ENCODE results near the gene PEAK1. TPM values are rescaled to one million over a fixed set of nuclear protein-coding genes. Genes with fewer than 3 reads are reported as not detected.
"Not testable (repeated sequence)": the region's sequence is repeated elsewhere in the genome, so short reads cannot be mapped to it uniquely, and the experiment has no call there.

PEAK1 gene
- total RNA-seq, 2 donors from 2014 or later = 16.2 to 16.6 TPM

GRCh38 chr15:77292969-77293558 lies 126.8 kb downstream of the PEAK1 start:
- no peaks in the 10 kb centered on the region for H3K36me3 Mint-ChIP-seq (ENCODE audit: low read depth)
- no peak overlapping the region for H3K27ac Mint-ChIP-seq
- ATAC-seq (replicated peaks) = no peak
- no peak overlapping the region for H3K4me3 Mint-ChIP-seq
- H3K4me1 Mint-ChIP-seq = no peaks in the 10 kb centered on the region
- no peaks in the 10 kb centered on the region for H3K9me3 Mint-ChIP-seq
- H3K27me3 Mint-ChIP-seq = no peaks in the 10 kb centered on the region

DNA sequence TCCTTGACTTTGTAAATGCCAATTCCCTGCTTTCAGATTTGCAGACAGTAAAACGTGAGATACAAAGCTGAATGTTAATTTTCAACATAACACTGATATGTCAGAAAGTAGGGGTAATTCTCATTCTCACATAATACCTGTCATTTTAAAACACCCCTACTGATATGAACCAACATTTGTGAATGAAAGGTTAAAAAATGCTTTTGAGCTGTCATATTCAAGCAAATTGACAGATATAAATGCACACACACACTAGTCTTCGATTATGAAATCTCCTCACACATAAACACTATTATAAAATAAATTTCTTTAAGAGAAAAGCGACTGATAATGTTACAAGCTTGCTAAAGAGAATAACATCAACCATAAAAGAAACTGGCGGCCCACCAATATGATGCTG lies 128.8 kb downstream of the PEAK1 start:
- H3K36me3 Mint-ChIP-seq (ENCODE audit: low read depth) = no peaks in the 10 kb centered on the region
- no peak overlapping the region for H3K27ac Mint-ChIP-seq
- H3K4me1 Mint-ChIP-seq = no peaks in the 10 kb centered on the region
- ATAC-seq (replicated peaks) = no peak
- H3K9me3 Mint-ChIP-seq = no peaks in the 10 kb centered on the region
- no peak overlapping the region for H3K4me3 Mint-ChIP-seq
- no peaks in the 10 kb centered on the region for H3K27me3 Mint-ChIP-seq

- no peak overlapping the region for H3K4me3 Mint-ChIP-seq
- no peaks in the 10 kb centered on the region for H3K36me3 Mint-ChIP-seq (ENCODE audit: low read depth)
- H3K9me3 Mint-ChIP-seq = no peaks in the 10 kb centered on the region
- no peak overlapping the region for H3K27ac Mint-ChIP-seq
- H3K4me1 Mint-ChIP-seq = no peaks in the 10 kb centered on the region
- no peaks in the 10 kb centered on the region for H3K27me3 Mint-ChIP-seq
- ATAC-seq (replicated peaks) = no peak
Observed at GRCh38 chr15:77287385-77287784, 132.5 kb downstream of the PEAK1 start.

DNA sequence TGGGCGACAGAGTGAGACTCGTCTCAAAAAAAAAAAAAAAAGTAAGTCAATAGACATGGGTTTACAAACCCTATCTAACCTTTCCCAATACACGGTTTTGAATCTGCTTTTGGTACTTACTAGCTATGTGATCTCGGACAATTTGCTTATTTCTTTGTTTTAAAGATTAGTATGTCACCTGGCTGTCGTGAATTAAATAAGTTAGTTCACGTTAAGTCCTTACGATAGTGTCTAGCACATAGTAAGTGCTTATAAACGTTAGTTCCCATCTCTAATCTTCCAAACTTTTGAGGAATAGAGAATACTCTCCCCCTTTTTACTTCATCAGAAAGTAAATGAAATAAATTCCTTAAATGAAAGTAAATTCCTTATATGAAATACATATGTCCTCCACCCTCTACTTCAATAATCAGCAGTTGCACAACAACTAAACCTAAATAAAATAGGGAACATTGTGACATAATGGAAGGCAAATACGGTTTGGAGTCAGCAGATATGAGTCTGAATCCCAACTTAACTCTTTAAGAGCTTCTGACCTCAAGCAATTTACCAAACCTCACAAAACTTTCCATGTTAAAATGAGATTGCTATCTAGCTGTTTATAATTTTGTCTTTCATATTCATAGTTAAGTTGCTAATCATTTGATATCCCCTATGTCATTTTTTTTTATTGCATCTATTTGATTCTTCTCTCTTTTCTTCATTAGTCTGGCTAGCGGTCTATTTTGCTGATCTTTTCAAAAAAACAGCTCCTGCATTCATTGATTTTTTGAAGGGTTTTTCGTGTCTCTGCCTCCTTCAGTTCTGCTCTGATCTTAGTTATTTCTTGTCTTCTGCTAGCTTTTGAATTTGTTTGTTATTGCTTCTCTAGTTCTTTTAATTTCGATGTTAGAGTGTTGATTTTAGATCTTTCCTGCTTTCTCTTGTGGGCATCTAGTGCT lies 134.6 kb downstream of the PEAK1 start:
- Mint-ChIP-seq H3K4me1 (no peaks in the 10 kb centered on the region), H3K4me3 (no peak overlapping the region), H3K27me3 (no peaks in the 10 kb centered on the region), H3K36me3 (ENCODE audit: low read depth) (no peaks in the 10 kb centered on the region), H3K27ac (no peak overlapping the region), H3K9me3 (no peaks in the 10 kb centered on the region)
- no peak for ATAC-seq (replicated peaks)

GRCh38 chr15:77282333-77282732 lies 137.6 kb downstream of the PEAK1 start:
- H3K9me3 Mint-ChIP-seq = no peaks in the 10 kb centered on the region
- no peak overlapping the region for H3K4me3 Mint-ChIP-seq
- no peaks in the 10 kb centered on the region for H3K4me1 Mint-ChIP-seq
- H3K27me3 Mint-ChIP-seq = no peaks in the 10 kb centered on the region
- ATAC-seq (replicated peaks) = no peak
- no peak overlapping the region for H3K27ac Mint-ChIP-seq
- H3K36me3 Mint-ChIP-seq (ENCODE audit: low read depth) = no peaks in the 10 kb centered on the region

GRCh38 chr15:77276943-77277342 lies 143.0 kb downstream of the PEAK1 start:
- Mint-ChIP-seq H3K27ac (no peak overlapping the region), H3K4me3 (no peak overlapping the region), H3K9me3 (no peaks in the 10 kb centered on the region), H3K27me3 (no peaks in the 10 kb centered on the region), H3K36me3 (ENCODE audit: low read depth) (no peaks in the 10 kb centered on the region), H3K4me1 (no peaks in the 10 kb centered on the region)
- ATAC-seq (replicated peaks) = no peak

- H3K27me3 Mint-ChIP-seq = no peaks in the 10 kb centered on the region
- no peak for ATAC-seq (replicated peaks)
Observed at GRCh38 chr15:77276096-77276495, 143.8 kb downstream of the PEAK1 start.

DNA sequence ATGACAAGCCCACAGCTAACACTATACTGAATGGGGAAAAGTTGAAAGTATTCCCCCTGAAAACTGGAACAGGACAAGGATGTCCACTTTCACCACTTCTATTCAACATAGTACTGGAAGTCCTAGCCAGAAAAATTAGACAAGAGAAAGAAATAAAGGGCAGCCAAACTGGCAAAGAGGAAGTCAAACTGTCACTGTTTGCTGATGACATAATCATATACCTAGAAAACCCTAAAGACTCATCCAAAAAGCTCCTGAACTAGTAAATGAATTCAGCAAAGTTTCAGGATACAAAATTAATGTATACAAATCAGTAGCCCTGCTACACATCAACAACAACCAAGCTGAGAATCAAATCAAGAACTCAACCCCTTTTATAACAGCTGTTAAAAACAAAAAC lies 146.8 kb downstream of the PEAK1 start:
- not testable (repeated sequence) for H3K27ac Mint-ChIP-seq

More at GRCh38 chr15:77276096-77276495, 143.8 kb downstream of the PEAK1 start:
- Mint-ChIP-seq H3K4me1 (no peaks in the 10 kb centered on the region), H3K36me3 (ENCODE audit: low read depth) (no peaks in the 10 kb centered on the region), H3K27ac (no peak overlapping the region), H3K4me3 (no peak overlapping the region), H3K9me3 (no peaks in the 10 kb centered on the region)

DNA sequence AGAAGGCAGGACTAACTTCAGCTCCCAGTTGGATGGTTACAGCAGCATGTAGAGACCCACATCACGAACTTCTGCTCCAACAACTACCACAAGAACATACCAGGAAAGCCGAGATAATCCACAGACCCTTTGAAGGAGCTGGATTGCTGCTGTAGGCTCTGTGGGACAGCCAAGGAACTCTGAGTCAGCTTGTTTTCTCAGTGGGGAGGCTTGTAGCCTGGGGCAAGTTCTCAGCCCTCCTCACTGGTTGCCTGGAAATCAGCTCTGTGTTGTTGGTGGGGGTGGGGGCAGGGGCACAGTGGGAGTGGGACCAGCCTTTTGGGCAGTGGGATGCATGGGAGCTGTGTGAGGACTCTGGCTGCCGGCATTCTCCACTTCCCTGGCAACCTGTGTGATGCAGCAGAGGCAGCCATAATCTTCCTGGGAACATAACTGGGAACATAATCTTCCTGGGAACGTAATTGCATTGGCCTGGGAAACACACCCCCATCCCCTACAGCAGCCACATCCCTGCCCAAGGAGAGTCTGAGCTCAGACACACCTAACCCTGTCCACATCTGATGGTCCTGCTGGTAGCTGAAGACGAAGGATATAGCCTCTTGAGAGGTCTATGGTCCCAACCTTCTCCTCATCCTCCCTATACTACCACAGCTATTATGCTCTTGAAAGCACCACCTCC lies 153.1 kb downstream of the PEAK1 start:
- Mint-ChIP-seq H3K27me3 (no peaks in the 10 kb centered on the region), H3K27ac (no peak overlapping the region), H3K36me3 (ENCODE audit: low read depth) (no peaks in the 10 kb centered on the region), H3K4me1 (no peaks in the 10 kb centered on the region), H3K4me3 (no peak overlapping the region), H3K9me3 (no peaks in the 10 kb centered on the region)
- no peak for ATAC-seq (replicated peaks)

More for the DNA sequence above, 146.8 kb downstream of the PEAK1 start:
- H3K27me3 Mint-ChIP-seq; ATAC-seq (replicated peaks); H3K4me1 Mint-ChIP-seq; H3K4me3 Mint-ChIP-seq; H3K9me3 Mint-ChIP-seq; H3K36me3 Mint-ChIP-seq (ENCODE audit: low read depth): not testable (repeated sequence)

GRCh38 chr15:77255385-77255784 lies 164.5 kb downstream of the PEAK1 start:
- no peak overlapping the region for H3K4me3 Mint-ChIP-seq
- H3K9me3 Mint-ChIP-seq = no peaks in the 10 kb centered on the region
- no peaks in the 10 kb centered on the region for H3K27me3 Mint-ChIP-seq
- H3K36me3 Mint-ChIP-seq (ENCODE audit: low read depth) = no peaks in the 10 kb centered on the region
- no peaks in the 10 kb centered on the region for H3K4me1 Mint-ChIP-seq
- H3K27ac Mint-ChIP-seq = no peak overlapping the region
- ATAC-seq (replicated peaks) = no peak

DNA sequence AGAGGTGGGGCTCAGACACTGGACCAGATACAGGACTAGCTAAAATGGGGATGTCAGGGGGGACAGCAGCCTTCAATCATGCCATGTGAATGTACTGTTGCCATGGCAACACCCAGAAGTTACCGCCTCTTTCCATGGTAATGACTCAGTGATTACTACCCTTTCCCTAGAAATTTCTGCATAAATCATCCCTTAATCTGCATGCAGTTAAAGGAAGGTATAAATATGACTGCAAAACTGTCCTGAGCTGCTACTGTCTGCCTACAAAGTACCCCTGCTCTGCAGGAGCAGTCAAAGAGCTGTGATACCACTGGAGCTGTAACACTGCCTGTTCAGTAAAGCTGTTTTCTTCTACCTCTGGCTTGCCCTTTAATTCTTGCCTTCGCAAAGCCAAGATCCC lies 168.2 kb downstream of the PEAK1 start:
- Mint-ChIP-seq H3K9me3 (no peaks in the 10 kb centered on the region), H3K4me1 (no peaks in the 10 kb centered on the region), H3K27me3 (no peaks in the 10 kb centered on the region), H3K36me3 (ENCODE audit: low read depth) (no peaks in the 10 kb centered on the region), H3K4me3 (no peak overlapping the region), H3K27ac (no peak overlapping the region)
- no peak for ATAC-seq (replicated peaks)

GRCh38 chr15:77247116-77247515 lies 172.8 kb downstream of the PEAK1 start:
- H3K4me1 Mint-ChIP-seq = no peaks in the 10 kb centered on the region
- no peaks in the 10 kb centered on the region for H3K36me3 Mint-ChIP-seq (ENCODE audit: low read depth)
- no peaks in the 10 kb centered on the region for H3K9me3 Mint-ChIP-seq
- no peak overlapping the region for H3K4me3 Mint-ChIP-seq
- ATAC-seq (replicated peaks) = no peak
- no peak overlapping the region for H3K27ac Mint-ChIP-seq
- H3K27me3 Mint-ChIP-seq = no peaks in the 10 kb centered on the region

DNA sequence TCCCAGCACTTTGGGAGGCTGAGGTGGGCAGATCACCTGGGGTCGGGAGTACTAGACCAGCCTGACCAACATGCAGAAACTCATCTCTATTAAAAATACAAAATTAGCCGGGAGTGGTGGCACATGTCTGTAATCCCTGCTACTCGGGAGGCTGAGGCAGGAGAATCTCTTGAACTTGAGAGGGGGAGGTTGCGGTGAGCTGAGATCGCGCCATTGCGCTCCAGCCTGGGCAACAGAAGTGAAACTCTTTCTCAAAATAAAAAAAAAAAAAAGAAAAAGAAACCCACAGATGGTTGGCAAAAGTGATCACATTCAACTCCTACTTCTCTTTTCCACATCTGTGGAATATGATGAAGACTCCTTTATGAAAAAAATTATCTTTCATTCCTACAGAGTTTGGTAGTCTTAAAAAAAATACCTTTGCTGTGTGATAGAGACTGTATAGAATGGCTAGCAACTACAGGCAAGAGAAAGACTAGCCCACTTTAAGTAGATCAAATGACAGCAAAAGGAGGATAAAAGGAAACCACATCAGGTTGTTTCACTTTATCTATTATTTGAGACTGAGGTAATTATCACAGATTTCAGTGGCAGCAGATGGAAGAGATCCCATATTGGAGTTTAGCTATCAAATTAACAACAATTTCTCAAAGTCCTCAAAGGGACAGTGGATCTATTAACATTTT lies 176.0 kb downstream of the PEAK1 start:
- H3K27ac Mint-ChIP-seq = no peak overlapping the region
- H3K4me1 Mint-ChIP-seq = no peaks in the 10 kb centered on the region
- H3K36me3 Mint-ChIP-seq (ENCODE audit: low read depth) = no peaks in the 10 kb centered on the region
- no peaks in the 10 kb centered on the region for H3K27me3 Mint-ChIP-seq
- no peaks in the 10 kb centered on the region for H3K9me3 Mint-ChIP-seq
- ATAC-seq (replicated peaks) = no peak
- H3K4me3 Mint-ChIP-seq = no peak overlapping the region

GRCh38 chr15:77243135-77243534 lies 176.8 kb downstream of the PEAK1 start:
- H3K4me3 Mint-ChIP-seq = no peak overlapping the region
- H3K27me3 Mint-ChIP-seq = no peaks in the 10 kb centered on the region
- H3K9me3 Mint-ChIP-seq = no peaks in the 10 kb centered on the region
- ATAC-seq (replicated peaks) = no peak
- no peaks in the 10 kb centered on the region for H3K36me3 Mint-ChIP-seq (ENCODE audit: low read depth)
- no peaks in the 10 kb centered on the region for H3K4me1 Mint-ChIP-seq
- H3K27ac Mint-ChIP-seq = no peak overlapping the region

Data from activated T-helper 17 cell treated with anti-CD3 and anti-CD28 coated beads, Interleukin-2, amount 50 U/mL, for 72 hours (primary cell).